Aorta (tissue), 5 donors: Measurements from ENCODE around the gene DIMT1. TPM values are rescaled to one million over a fixed set of nuclear protein-coding genes. Genes with fewer than 3 reads are reported as not detected.

ENCODE experiments used
- ATAC-seq: fragments of 200-7000 bp; cut with Tn5 transposase; one replicate; pipeline ENCODE4 v1.9.1; 2022; ENCODE audit warnings: moderate library complexity; ENCODE audit not compliant: low FRiP score
- DNase-seq, 2 donors: peaks; one replicate each; pipeline ENCODE4 v3.0.0-alpha.2; 2020
- H3K27ac ChIP-seq, 2 donors: one replicate each; pipeline ENCODE4 v1.5.1; 2013; ENCODE audit warnings: low read length in 2 of 2, mild to moderate bottlenecking in 2 of 2, moderate library complexity in 2 of 2, control low read depth in 1 of 2, inconsistent platforms in 1 of 2, low read depth in 1 of 2
- H3K27me3 ChIP-seq, 2 donors: one replicate each; pipeline ENCODE4 v1.6.1; 2013; ENCODE audit warnings: control low read depth in 1 of 2, low read length in 1 of 2, mild to moderate bottlenecking in 1 of 2, moderate library complexity in 1 of 2; ENCODE audit not compliant: insufficient read depth in 2 of 2, control insufficient read depth in 1 of 2
- H3K36me3 ChIP-seq, 2 donors: one replicate each; pipeline ENCODE4 v1.6.1; 2013; ENCODE audit warnings: control low read depth in 1 of 2, low read length in 1 of 2, mild to moderate bottlenecking in 1 of 2; ENCODE audit not compliant: insufficient read depth in 2 of 2, control insufficient read depth in 1 of 2
- H3K4me1 ChIP-seq, 2 donors: one replicate each; pipeline ENCODE4 v1.6.1; 2013; ENCODE audit warnings: low read length in 2 of 2, control low read depth in 1 of 2, mild to moderate bottlenecking in 1 of 2, moderate library complexity in 1 of 2; ENCODE audit not compliant: insufficient read depth in 2 of 2, control insufficient read depth in 1 of 2
- H3K4me3 ChIP-seq, 2 donors: one replicate each; pipeline ENCODE4 v1.5.1; 2013; ENCODE audit warnings: low read length in 2 of 2, control low read depth in 1 of 2, mild to moderate bottlenecking in 1 of 2
- H3K9me3 ChIP-seq: one replicate; pipeline ENCODE4 v1.6.1; 2013; ENCODE audit warnings: mild to moderate bottlenecking, low read length; ENCODE audit not compliant: control insufficient read depth
- WGBS, 2 donors: extraction: QIAGEN DNeasy Blood & Tissue Kit; methylation state at CpG; one replicate each; pipeline ENCODE4 v1.1.7; 2013; 5-methylcytosine and 5-hydroxymethylcytosine counted together
- intact Hi-C, 2 donors: fragments of 100-400 bp; cut with DNase I; formaldehyde crosslinking; loops; one replicate each; pipeline versions ENCODE4 v1.14.2 to v1.15.0; 2022
- long read RNA-seq, 2 donors: library from polyadenylated mRNA; unstranded; transcript quantifications; one replicate each; pipeline ENCODE4 v2.0.0, GENCODE V29; 2020 to 2021
- polyA plus RNA-seq, 2 donors: library from polyadenylated mRNA; stranded (reverse); fragments of 200-250 nt; gene quantifications; one replicate each; pipeline ENCODE4 v1.2.3, GENCODE V29; 2013
- total RNA-seq, 2 donors: library from RNA; stranded (reverse); fragmentation: NEBNext Ultra II Directional; extraction: Animal tissue kit (Norgen Biotek cat#: 25700); gene quantifications; one replicate each; pipeline ENCODE4 v1.2.1, GENCODE V29; 2021
- donor health status: healthy with polysubstance abuse.
- donor health status: Bipolar disorder and iron deficiency.
- donor health status: DM: no; HTN: no; CAD: no.
- donor health status: DM: no; HTN: no; CAD: no.
- donor health status: DM: yes; HTN: yes; CAD: no.

DIMT1 gene
- total RNA-seq: 10 to 100 TPM; 23.1 to 25.5 TPM
- polyA plus RNA-seq: 10 to 100 TPM; 17.9 to 18.8 TPM
- long read RNA-seq, donor 1, transcript DIMT1-201 (12 exons, 2,859 nt): major isoform, 74 of 93 reads
- long read RNA-seq, donor 1, partial matches to known transcripts: 9 of 93 reads
- long read RNA-seq, donor 1, other reads (novel, unspliced or antisense): 8 of 93 reads
- long read RNA-seq, donor 2, transcript DIMT1-201 (12 exons, 2,859 nt): major isoform, 10 of 14 reads
- long read RNA-seq, donor 2, partial matches to known transcripts: 1 of 14 reads
- long read RNA-seq, donor 2, other reads (novel, unspliced or antisense): 3 of 14 reads

GRCh38 chr5:62403411-62404250 is at the start of gene DIMT1:
Gene DIMT1, minus strand, starts transcription at chr5:62403905. Its CDS starts 133 bp downstream, at chr5:62403772.
- intact Hi-C loops: loop anchor here in 1 of 2 donors (10.0 kb wide), 1 partner anchor 99 kb away; the partner anchor contains the start of gene KIF2A
- Histone ChIP-seq H3K27me3 (no peaks in the 10 kb centered on the region), H3K4me1 (no peaks in the 10 kb centered on the region), H3K4me3 (peak within 1 kb of the TSS; percentile 31 to 98), H3K36me3 (peaks cover 0 to under 1% of the 10 kb centered on the region in 2 donors), H3K27ac (peak within 1 kb of the TSS; percentile 60 to 87), H3K9me3 (no peaks in the 10 kb centered on the region)
- DNase-seq: peak; percentile 97 to 98
- ATAC-seq: peak; percentile 100
- 0% methylated on average over 56 to 66 of the region's 66 CpGs for WGBS, 2 donors

- ATAC-seq: no peak
- no peaks in the 10 kb centered on the region for H3K27me3 ChIP-seq
- DNase-seq: no peak
- 40 to 59% methylated on average over 2 of the region's 2 CpGs for WGBS, 2 donors
- H3K9me3 ChIP-seq: no peaks in the 10 kb centered on the region
- intact Hi-C loops: loop anchor here in 1 of 2 donors (10.0 kb wide), 1 partner anchor 325 kb away; no protein-coding TSS in a partner anchor
- H3K36me3 ChIP-seq: no peaks in the 10 kb centered on the region
- H3K4me3 ChIP-seq: no peak overlapping the region
- H3K4me1 ChIP-seq: no peaks in the 10 kb centered on the region
- no peak overlapping the region for H3K27ac ChIP-seq
Observed at GRCh38 chr5:62450259-62450658, 46.6 kb upstream of the DIMT1 start.

- H3K4me3 ChIP-seq: no peak overlapping the region
- intact Hi-C loops: no loop called here
- no peaks in the 10 kb centered on the region for H3K36me3 ChIP-seq
- ATAC-seq (no peak), DNase-seq (no peak)
- no peaks in the 10 kb centered on the region for H3K9me3 ChIP-seq
- no peaks in the 10 kb centered on the region for H3K4me1 ChIP-seq
- 82 to 88% methylated on average over 5 of the region's 5 CpGs for WGBS, 2 donors
- no peaks in the 10 kb centered on the region for H3K27me3 ChIP-seq
- H3K27ac ChIP-seq: no peak overlapping the region
Observed at GRCh38 chr5:62448528-62448927, 44.8 kb upstream of the DIMT1 start.

GRCh38 chr5:62432621-62433064 is 28.9 kb upstream of the DIMT1 start:
- Histone ChIP-seq H3K4me3 (no peak overlapping the region), H3K27me3 (no peaks in the 10 kb centered on the region), H3K4me1 (no peaks in the 10 kb centered on the region), H3K36me3 (no peaks in the 10 kb centered on the region), H3K9me3 (no peaks in the 10 kb centered on the region), H3K27ac (no peak overlapping the region)
- intact Hi-C loops: no loop called here
- ATAC-seq: peak; percentile 31
- 82 to 87% methylated on average over 5 of the region's 5 CpGs for WGBS, 2 donors
- no peak for DNase-seq

- H3K27ac ChIP-seq: no peak overlapping the region
- no peak for DNase-seq
- 55 to 61% methylated on average over 11 of the region's 11 CpGs for WGBS, 2 donors
- intact Hi-C loops: no loop called here
- no peaks in the 10 kb centered on the region for H3K27me3 ChIP-seq
- no peaks in the 10 kb centered on the region for H3K4me1 ChIP-seq
- peak; percentile 61 for ATAC-seq
- no peaks in the 10 kb centered on the region for H3K9me3 ChIP-seq
- H3K36me3 ChIP-seq: no peaks in the 10 kb centered on the region
- no peak overlapping the region for H3K4me3 ChIP-seq
Observed at GRCh38 chr5:62431735-62432620, 28.3 kb upstream of the DIMT1 start.

GRCh38 chr5:62424763-62425162 is 21.1 kb upstream of the DIMT1 start:
- Histone ChIP-seq H3K9me3 (no peaks in the 10 kb centered on the region), H3K27me3 (no peaks in the 10 kb centered on the region), H3K27ac (no peak overlapping the region), H3K4me3 (no peak overlapping the region), H3K4me1 (no peaks in the 10 kb centered on the region), H3K36me3 (no peaks in the 10 kb centered on the region)
- ATAC-seq (no peak), DNase-seq (no peak)
- intact Hi-C loops: no loop called here
- WGBS, 2 donors: 93 to 100% methylated on average over 1 of the region's 1 CpG

GRCh38 chr5:62421414-62421813 is 17.7 kb upstream of the DIMT1 start:
- Histone ChIP-seq H3K36me3 (no peaks in the 10 kb centered on the region), H3K4me1 (no peaks in the 10 kb centered on the region), H3K4me3 (no peak overlapping the region), H3K9me3 (no peaks in the 10 kb centered on the region), H3K27me3 (no peaks in the 10 kb centered on the region), H3K27ac (no peak overlapping the region)
- ATAC-seq (no peak), DNase-seq (no peak)
- WGBS, 2 donors: 74 to 89% methylated on average over 1 of the region's 1 CpG
- intact Hi-C loops: no loop called here

GRCh38 chr5:62419609-62420008 is 15.9 kb upstream of the DIMT1 start:
- no peaks in the 10 kb centered on the region for H3K27me3 ChIP-seq
- no peaks in the 10 kb centered on the region for H3K36me3 ChIP-seq
- no peak overlapping the region for H3K27ac ChIP-seq
- ATAC-seq: no peak
- no peaks in the 10 kb centered on the region for H3K9me3 ChIP-seq
- no peak for DNase-seq
- no peaks in the 10 kb centered on the region for H3K4me1 ChIP-seq
- WGBS, 2 donors: 91 to 95% methylated on average over 3 of the region's 3 CpGs
- intact Hi-C loops: no loop called here
- no peak overlapping the region for H3K4me3 ChIP-seq
